HEK293 (cell line): ENCODE data around the gene KRT33A.

ENCODE experiments used
- CTCF ChIA-PET: fragments of 350-600 bp; formaldehyde crosslinking; extraction: SDS; loops from one replicate; lab custom pipeline; 2021; ENCODE audit warnings: antibody characterized with exemption; lab: Yijun Ruan, JAX
- POLR2A ChIA-PET: fragments of 300-600 bp; formaldehyde crosslinking; extraction: SDS; loops from one replicate; lab custom pipeline; 2020; ENCODE audit warnings: antibody characterized with exemption, inconsistent platforms; lab: Yijun Ruan, JAX
- H3K27ac ChIP-seq: fragments of 200-500 bp; sonication (Bioruptor generic); 2 replicates; pipeline ENCODE4 v1.5.1; 2014; ENCODE audit warnings: low read depth, low read length, control low read depth, inconsistent platforms; ENCODE audit errors: extremely low read depth
- H3K36me3 ChIP-seq, 2 experiments: fragments of 200-500 bp in 1 of 2; sonication (Bioruptor generic) in 1 of 2; 1 replicate in 1 of 2; 2 replicates in 1 of 2; pipeline ENCODE4 v1.5.1; 2014 to 2017; ENCODE audit warnings: inconsistent platforms in 2 of 2, low read length in 2 of 2; ENCODE audit not compliant: control insufficient read depth in 2 of 2, insufficient read depth in 1 of 2
- H3K4me1 ChIP-seq: fragments of 200-500 bp; sonication (Bioruptor generic); 2 replicates; pipeline ENCODE4 v1.5.1; 2014; ENCODE audit warnings: mild to moderate bottlenecking, low read length, inconsistent platforms; ENCODE audit not compliant: control insufficient read depth, insufficient read depth
- H3K4me3 ChIP-seq: 2 replicates; pipeline ENCODE4 v1.5.1; 2011; ENCODE audit warnings: low read depth, mild to moderate bottlenecking, control low read depth, low read length, moderate library complexity
- H3K9me3 ChIP-seq: fragments of 200-500 bp; sonication (Bioruptor generic); 2 replicates; pipeline ENCODE4 v1.5.1; 2014; ENCODE audit warnings: low read depth, low read length, inconsistent platforms; ENCODE audit not compliant: control insufficient read depth, insufficient read depth
- HOXD13 ChIP-seq: sonication (generic); formaldehyde crosslinking; IDR thresholded peaks from 2 replicates; pipeline ENCODE4 v1.8.0; 2022; ENCODE audit warnings: missing genetic modification reagents, borderline replicate concordance
- PATZ1 ChIP-seq: fragments of 450-650 bp; formaldehyde crosslinking; IDR thresholded peaks from 2 replicates; pipeline ENCODE4 v1.5.1; 2016; ENCODE audit warnings: missing biosample characterization, missing genetic modification characterization
- PRDM6 ChIP-seq: fragments of 450-650 bp; formaldehyde crosslinking; IDR thresholded peaks from 2 replicates; pipeline ENCODE4 v1.5.1; 2017; ENCODE audit warnings: missing biosample characterization, missing genetic modification characterization
- RBAK ChIP-seq: fragments of 450-650 bp; formaldehyde crosslinking; IDR thresholded peaks from 2 replicates; pipeline ENCODE4 v1.5.1; 2016; ENCODE audit warnings: missing biosample characterization, missing genetic modification characterization
- YY1 ChIP-seq: fragments of 450-650 bp; formaldehyde crosslinking; IDR thresholded peaks from 2 replicates; pipeline ENCODE4 v1.5.1; 2018; ENCODE audit warnings: missing biosample characterization, missing genetic modification characterization
- ZBTB1 ChIP-seq: fragments of 450-650 bp; formaldehyde crosslinking; IDR thresholded peaks from 2 replicates; pipeline ENCODE4 v1.5.1; 2016; ENCODE audit warnings: missing biosample characterization, missing genetic modification characterization
- ZBTB20 ChIP-seq: fragments of 450-650 bp; formaldehyde crosslinking; IDR thresholded peaks from 2 replicates; pipeline ENCODE4 v1.5.1; 2016; ENCODE audit warnings: missing biosample characterization, missing genetic modification characterization
- ZBTB7A ChIP-seq: fragments of 450-650 bp; formaldehyde crosslinking; IDR thresholded peaks from 2 replicates; pipeline ENCODE4 v1.5.1; 2016; ENCODE audit warnings: low read depth, missing biosample characterization, missing genetic modification characterization
- ZNF155 ChIP-seq: fragments of 450-650 bp; formaldehyde crosslinking; IDR thresholded peaks from 2 replicates; pipeline ENCODE4 v1.5.1; 2016; ENCODE audit warnings: missing biosample characterization, missing genetic modification characterization
- ZNF202 ChIP-seq: fragments of 450-650 bp; formaldehyde crosslinking; IDR thresholded peaks from 2 replicates; pipeline ENCODE4 v1.5.1; 2016; ENCODE audit warnings: missing biosample characterization, missing genetic modification characterization, borderline replicate concordance
- ZNF366 ChIP-seq: fragments of 450-650 bp; formaldehyde crosslinking; conservative IDR thresholded peaks from 2 replicates; pipeline ENCODE4 v1.5.1; 2016; ENCODE audit warnings: missing biosample characterization, missing genetic modification characterization
- ZNF394 ChIP-seq: fragments of 450-650 bp; formaldehyde crosslinking; IDR thresholded peaks from 2 replicates; pipeline ENCODE4 v1.5.1; 2016; ENCODE audit warnings: missing biosample characterization, missing genetic modification characterization, mild to moderate bottlenecking, moderate library complexity, borderline replicate concordance
- ZNF423 ChIP-seq: fragments of 450-650 bp; formaldehyde crosslinking; IDR thresholded peaks from 2 replicates; pipeline ENCODE4 v1.5.1; 2016; ENCODE audit warnings: missing biosample characterization, missing genetic modification characterization
- ZNF433 ChIP-seq: fragments of 450-650 bp; formaldehyde crosslinking; IDR thresholded peaks from 2 replicates; pipeline ENCODE4 v1.5.1; 2016; ENCODE audit warnings: missing biosample characterization, missing genetic modification characterization, low read depth
- ZNF548 ChIP-seq: fragments of 450-650 bp; formaldehyde crosslinking; IDR thresholded peaks from 2 replicates; pipeline ENCODE4 v1.5.1; 2016; ENCODE audit warnings: missing biosample characterization, missing genetic modification characterization
- ZNF596 ChIP-seq: fragments of 450-650 bp; IDR thresholded peaks from 2 replicates; pipeline ENCODE4 v1.5.0; 2018; ENCODE audit warnings: missing biosample characterization, mild to moderate bottlenecking, missing genetic modification characterization, moderate library complexity
- ZNF624 ChIP-seq: fragments of 450-650 bp; formaldehyde crosslinking; IDR thresholded peaks from 2 replicates; pipeline ENCODE4 v1.5.1; 2017; ENCODE audit warnings: missing biosample characterization, missing genetic modification characterization
- ZNF645 ChIP-seq: fragments of 450-650 bp; formaldehyde crosslinking; IDR thresholded peaks from 2 replicates; pipeline ENCODE4; 2016; ENCODE audit warnings: missing biosample characterization, missing genetic modification characterization
- ZNF654 ChIP-seq: fragments of 450-650 bp; formaldehyde crosslinking; IDR thresholded peaks from 2 replicates; pipeline ENCODE4 v1.5.1; 2016; ENCODE audit warnings: low read depth, missing biosample characterization, missing genetic modification characterization
- ZNF677 ChIP-seq: fragments of 450-650 bp; IDR thresholded peaks from 2 replicates; pipeline ENCODE4 v1.5.0; 2018; ENCODE audit warnings: missing biosample characterization, mild to moderate bottlenecking, missing genetic modification characterization, moderate library complexity

Gene KRT33A

GRCh38 chr17:41334385-41335305 is 16.0 kb downstream of the KRT33A start:
- no peak overlapping the region for H3K27ac ChIP-seq
- ChIA-PET POLR2A (interaction anchor here (0.6 kb wide), 1 partner anchor 141 kb away, joined by 5 read pairs; no protein-coding TSS in a partner anchor), CTCF (interaction anchor here (0.7 to 2.9 kb wide), 4 partner anchors 13 to 328 kb away, joined by 3 to 19 read pairs (median 4); partner anchors contain the start of gene KRTAP1-4)
- H3K36me3 ChIP-seq, result no peaks in the 10 kb centered on the region
- no peak overlapping the region for H3K4me3 ChIP-seq
- TF ChIP-seq ZBTB20 (tag by site-specific recombination), result no peak
- no peak for TF ChIP-seq RBAK (tag by site-specific recombination)
- no peaks in the 10 kb centered on the region for H3K9me3 ChIP-seq
- no peaks in the 10 kb centered on the region for H3K4me1 ChIP-seq

- H3K4me1 ChIP-seq, result no peaks in the 10 kb centered on the region
- no peak overlapping the region for H3K27ac ChIP-seq
- no peak for TF ChIP-seq ZNF596 (tag by site-specific recombination)
- no peak for TF ChIP-seq ZNF394 (tag by site-specific recombination)
- TF ChIP-seq ZNF654 (tag by site-specific recombination), result no peak
- no peak for TF ChIP-seq ZBTB1 (tag by site-specific recombination)
- no peak for TF ChIP-seq ZNF433 (tag by site-specific recombination)
- TF ChIP-seq ZNF548, result no peak
- no peak for TF ChIP-seq ZNF423 (tag by site-specific recombination)
- no peak for TF ChIP-seq ZNF677 (tag by site-specific recombination)
- TF ChIP-seq PATZ1 (tag by site-specific recombination), result no peak
- TF ChIP-seq ZNF645 (tag by site-specific recombination), result no peak
- no peak for TF ChIP-seq ZNF624 (tag by site-specific recombination)
- TF ChIP-seq HOXD13 (CRISPR knock-in tag), result no peak
- no peak for TF ChIP-seq ZBTB7A (tag by site-specific recombination)
- TF ChIP-seq ZNF155 (tag by site-specific recombination), result no peak
- TF ChIP-seq YY1, result no peak
- TF ChIP-seq PRDM6 (tag by site-specific recombination), result no peak
- TF ChIP-seq ZNF202, result no peak
- TF ChIP-seq ZNF366, result no peak
- TF ChIP-seq, all 188 proteins: peak for 0
- Histone ChIP-seq H3K4me3 (no peak overlapping the region), H3K9me3 (no peaks in the 10 kb centered on the region), H3K36me3 (no peaks in the 10 kb centered on the region)
- ChIA-PET CTCF (interaction anchor here (0.6 to 2.9 kb wide), 4 partner anchors 12 to 329 kb away, joined by 3 to 19 read pairs (median 4); no protein-coding TSS in a partner anchor), POLR2A (no interaction called here)
Measured at GRCh38 chr17:41333836-41334235, 16.8 kb downstream of the KRT33A start.
